SIG-M5 treated with dmso at 0.1 percent for 504 hours (cell line): ENCODE data around the gene SCARB1.

Source experiments
- DNase-seq: peaks from one replicate; lab custom pipeline; 2025; ENCODE audit not compliant: unreplicated experiment; lab: John Stamatoyannopoulos, UW

SCARB1 gene

GRCh38 chr12:124778411-124778810, 85.3 kb downstream of the SCARB1 start:
- no peak for DNase-seq

DNA sequence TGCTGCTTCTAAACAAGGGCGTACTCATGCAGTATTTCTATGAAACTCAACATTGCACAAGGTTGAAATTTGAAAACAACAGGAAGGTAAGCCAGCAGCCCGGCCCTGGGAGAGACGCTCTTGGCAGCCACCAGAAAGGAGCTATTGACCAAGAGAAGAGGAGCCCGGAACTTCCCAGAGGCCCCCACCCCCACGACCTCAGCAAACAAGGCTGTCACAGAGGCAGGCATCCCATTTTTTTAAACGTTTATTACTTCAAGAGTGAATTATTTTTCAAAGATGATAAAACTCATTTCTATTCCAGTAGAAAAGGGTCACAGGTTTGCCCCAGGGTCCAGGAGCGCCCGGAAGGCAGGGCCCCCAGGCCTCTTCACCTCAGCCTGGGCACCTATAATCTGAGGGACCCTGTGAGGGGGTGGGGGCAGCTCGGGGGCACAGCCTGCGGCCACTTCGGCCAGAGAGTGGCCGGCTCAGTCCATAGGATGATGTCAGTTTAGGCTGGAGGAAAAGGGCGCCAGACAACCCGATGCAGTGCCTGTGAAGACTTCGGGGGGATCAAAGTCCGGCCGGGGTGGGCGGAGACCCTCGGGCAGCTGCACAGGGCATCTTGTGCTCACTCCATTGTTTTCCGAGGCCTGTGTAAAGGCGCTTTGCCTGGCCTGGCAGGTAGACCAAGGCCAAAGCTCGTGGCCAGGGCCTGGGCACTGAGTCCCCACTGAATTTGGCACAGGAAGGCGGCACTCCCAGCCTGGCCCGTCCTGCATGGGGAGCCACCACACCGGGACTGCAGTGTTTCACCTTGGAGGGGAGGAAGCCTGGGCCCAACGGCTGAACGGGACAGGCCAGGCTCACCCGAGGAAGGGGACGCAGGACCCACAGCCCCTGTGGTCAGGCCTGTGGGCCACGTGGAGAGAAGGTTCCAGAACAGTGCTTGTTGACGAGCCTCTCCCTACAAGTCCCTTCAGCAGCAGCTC, 86.0 kb downstream of the SCARB1 start:
- peak; percentile 25 for DNase-seq

- no peak for DNase-seq
Measured at GRCh38 chr12:124776125-124776513, 87.5 kb downstream of the SCARB1 start.

- DNase-seq, result peak; percentile 67
Measured at GRCh38 chr12:124774462-124775167, 89.0 kb downstream of the SCARB1 start.

DNA sequence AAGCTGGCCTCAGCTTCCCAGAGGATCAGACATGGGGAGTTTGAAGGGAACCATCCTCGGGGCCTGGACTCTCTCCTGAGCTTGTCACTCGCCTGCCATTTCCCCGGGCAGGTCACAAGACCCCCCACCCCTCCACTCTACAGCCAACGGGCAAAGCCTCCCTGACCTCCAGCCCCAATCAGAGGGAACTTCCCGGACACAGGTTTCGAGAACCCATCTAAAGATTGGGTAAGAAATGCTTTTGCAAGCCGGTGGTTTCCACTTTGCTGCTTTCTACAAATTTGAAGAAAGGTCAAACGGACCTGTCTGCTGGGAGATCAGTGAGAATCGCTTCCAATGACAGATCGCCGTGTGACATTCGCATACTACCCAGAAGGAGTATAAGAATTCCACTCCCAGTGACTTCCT, 89.6 kb downstream of the SCARB1 start:
- peak; percentile 65 for DNase-seq

DNA sequence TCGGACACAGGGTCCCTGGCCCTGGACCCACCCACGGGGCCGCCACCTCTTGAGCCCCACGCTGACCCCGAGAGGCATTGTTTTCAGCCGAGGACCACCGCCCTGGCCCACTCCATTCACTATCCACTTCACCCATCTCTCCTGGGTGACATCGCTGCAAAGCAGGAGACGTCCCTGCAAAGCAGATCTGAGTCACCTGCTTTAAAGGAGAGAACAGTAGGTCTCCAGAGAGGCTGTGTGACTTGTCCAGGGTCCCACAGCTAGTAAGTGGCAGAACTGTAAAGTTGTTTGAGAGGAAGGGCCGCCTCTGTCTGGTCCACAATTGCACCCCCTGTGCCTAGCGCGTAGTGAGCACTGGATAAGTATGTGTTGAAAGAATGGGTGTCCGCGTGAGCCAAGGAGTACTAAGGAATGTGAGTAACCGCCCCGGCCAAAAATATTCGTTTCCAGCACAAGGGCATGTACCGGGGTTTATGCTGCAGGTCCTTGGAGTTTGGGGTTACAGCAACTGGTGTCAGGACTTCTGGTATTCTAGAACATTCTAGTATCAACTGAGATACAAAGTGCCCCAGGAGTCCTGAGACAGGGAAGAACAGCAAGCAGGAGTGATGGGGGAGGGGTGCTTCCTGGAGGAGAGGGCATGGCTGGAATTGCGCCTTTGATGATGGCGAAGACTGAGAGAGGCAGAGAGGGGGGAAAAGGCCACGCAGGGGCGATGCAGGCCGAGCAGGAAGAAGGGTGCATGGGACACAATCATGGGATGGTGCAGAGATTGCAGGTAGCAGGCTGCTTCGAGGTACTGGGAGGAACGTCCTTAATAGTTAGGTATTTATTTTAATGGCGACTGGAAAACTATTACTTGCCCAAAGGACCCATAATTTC, 91.1 kb downstream of the SCARB1 start:
- DNase-seq, result no peak

- DNase-seq, result peak; percentile 59
Measured at GRCh38 chr12:124771462-124772288, 92.0 kb downstream of the SCARB1 start.

DNA sequence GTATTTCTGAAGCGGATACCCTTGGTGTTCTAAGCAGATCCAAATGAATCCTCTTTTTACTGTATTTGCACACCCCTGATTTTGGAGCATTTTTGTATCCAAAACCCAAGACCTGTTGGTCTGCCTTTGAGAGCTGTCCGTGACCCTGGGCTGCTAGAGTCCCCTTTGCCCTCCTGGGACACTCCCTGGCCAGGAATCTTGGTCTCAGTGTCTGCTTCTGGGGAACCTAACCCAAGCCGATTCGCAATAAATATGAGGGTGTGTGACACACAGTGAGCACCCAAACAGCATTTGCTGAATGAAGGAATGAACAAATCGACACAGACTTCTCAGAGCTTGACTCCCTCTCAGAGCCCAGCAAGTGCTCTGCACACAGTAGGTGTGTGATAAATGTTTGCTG, 92.9 kb downstream of the SCARB1 start:
- DNase-seq, result no peak

- DNase-seq, result no peak
Measured at GRCh38 chr12:124769881-124770512, 93.7 kb downstream of the SCARB1 start.

GRCh38 chr12:124769163-124769530, 94.5 kb downstream of the SCARB1 start:
- DNase-seq, result no peak

DNA sequence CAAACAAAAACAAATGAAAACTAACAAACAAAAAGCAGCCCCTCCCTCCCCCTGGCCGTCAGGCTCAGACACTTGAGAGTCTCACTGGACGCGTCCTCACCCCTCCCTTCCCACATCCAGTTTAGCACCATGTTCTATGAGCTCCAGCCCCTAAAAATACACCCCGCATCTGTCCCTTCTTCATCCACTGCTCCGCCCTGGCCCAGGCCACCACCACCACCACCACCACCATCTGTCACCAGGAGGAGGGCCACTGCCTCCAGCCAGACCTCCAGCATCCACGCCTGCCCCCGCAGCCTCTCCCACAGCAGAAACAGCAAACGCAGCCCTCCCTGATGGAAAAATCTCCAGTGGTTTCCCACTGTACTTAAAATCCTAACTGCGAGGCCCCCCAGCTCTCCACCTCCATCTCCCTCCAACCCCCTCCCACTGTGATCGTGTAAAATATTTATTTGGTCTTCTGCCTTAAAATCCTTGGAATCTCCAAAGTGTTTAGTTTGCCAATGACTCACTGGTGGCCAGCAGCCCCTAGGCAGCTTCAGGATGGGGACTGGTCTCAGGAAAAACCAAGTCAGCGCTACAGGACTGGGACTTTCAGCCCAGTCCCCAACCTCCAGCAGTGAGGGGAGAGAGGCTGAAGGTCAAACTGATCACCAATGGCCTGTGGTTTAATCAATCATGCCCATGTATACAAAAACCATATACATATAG, 95.1 kb downstream of the SCARB1 start:
- no peak for DNase-seq

- DNase-seq, result peak; percentile 62
Measured at GRCh38 chr12:124767066-124767821, 96.4 kb downstream of the SCARB1 start.

DNA sequence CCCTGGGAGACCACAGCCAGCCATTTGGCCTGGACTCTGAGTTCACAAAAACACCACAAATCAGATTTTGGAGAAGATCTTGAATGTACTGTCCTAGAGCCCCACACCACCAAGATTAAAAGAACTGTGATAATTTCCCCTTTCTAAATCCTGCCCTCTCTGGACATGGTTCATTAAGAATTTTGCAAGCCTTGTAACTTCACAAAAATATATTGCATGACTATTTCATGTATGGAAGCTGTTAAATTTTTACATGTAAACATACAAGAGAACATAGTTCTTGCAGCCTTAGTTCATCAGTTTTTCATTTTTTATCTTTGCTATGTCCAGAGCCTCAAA, 97.0 kb downstream of the SCARB1 start:
- DNase-seq, result no peak

DNA sequence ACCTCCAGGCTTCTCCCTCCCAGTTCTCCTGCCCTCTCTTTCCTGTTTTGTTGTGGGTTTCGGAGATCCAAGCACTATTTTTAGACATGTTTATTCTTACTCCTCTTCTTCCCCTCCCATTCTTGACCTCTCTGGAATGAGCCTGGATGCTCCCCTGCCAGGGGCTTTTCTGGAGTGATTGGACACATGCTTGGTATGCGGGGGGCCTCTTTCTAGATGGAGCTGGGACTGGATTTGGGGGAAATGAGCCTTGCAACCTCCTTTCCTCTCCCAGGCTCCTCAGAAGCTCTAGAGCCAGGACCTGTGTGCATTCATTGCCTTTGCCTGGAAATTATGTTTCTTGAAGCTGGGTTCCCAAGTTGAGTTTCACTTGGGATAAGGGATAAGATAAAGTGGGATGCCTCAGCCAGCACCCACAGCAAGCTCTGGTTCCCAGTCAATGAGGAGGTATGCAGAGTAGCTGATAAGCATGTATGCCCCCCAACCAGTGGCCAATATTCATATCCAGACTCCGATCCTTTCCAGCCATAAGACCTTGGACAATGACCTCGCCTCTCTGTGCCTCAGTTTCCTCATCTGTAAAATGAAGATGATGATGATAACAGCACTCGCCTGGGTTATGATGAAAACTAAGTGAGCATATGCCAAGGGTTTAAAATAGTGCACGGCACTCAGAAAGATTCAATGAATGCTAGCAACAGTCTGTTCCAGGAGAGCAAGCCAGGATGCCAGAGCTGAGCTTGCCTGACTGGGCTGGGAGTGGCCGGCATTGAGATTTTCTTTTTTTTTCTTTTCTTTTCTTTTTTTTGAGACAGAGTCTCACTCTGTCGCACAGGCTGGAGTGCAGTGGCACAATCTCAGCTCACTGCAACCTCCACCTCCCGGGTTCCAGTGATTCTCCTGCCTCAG, 97.8 kb downstream of the SCARB1 start:
- DNase-seq, result no peak

DNA sequence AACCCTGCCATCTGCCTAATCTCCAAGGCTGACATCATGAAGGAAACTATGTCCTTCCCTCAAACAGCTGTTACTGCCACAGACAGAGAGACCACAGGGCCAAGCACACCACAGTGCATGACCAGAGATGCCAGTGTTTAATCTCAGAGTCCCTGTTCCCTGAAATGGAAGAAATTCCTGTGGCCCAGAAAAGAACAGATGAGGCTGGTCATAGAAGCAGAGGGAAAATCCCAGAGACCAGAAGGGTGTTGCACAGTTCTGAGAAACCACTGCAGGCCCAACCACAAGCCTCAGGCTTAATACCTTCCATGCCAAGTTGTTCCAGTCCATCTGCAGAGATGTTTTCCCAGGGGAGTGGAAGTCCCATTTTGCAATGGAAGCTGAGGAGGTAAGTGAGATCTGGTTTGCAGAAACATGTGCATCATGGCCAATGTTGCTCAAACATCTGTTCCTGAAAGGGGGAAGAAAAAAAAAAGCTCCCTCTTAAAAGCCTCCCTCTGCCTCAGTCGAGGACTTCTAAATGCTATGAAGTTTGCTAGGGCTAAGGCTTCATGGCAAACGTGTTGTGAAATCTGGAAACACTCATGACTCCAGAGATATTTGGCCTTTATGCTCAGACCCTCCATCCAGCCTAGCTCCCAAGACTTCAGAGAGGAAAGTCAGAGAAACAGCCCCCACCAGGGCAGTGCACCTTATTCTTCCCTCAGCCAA, 98.6 kb downstream of the SCARB1 start:
- DNase-seq, result no peak

- peak; percentile 30 for DNase-seq
Measured at GRCh38 chr12:124764451-124764850, 99.2 kb downstream of the SCARB1 start.

GRCh38 chr12:124763594-124763979, 100.1 kb downstream of the SCARB1 start:
- no peak for DNase-seq
